Keratinocyte (primary cell): ENCODE results near the gene RNF6. TPM values are rescaled to one million over a fixed set of nuclear protein-coding genes. Genes with fewer than 3 reads are reported as not detected.

Experiments used
- DNase-seq: peaks from one replicate; pipeline ENCODE4 v3.0.0-alpha.2; 2011; ENCODE audit warnings: low read depth, missing footprints, low spot score
- FAIRE-seq: peaks from 2 replicates; lab custom pipeline; 2011; peaks lifted over from hg19 to GRCh38; lab: Jason Lieb, UNC
- H2AFZ ChIP-seq: 2 replicates; pipeline ENCODE4 v1.6.0; 2012; ENCODE audit warnings: low read length, control low read depth, inconsistent platforms; ENCODE audit not compliant: control insufficient read depth
- H3K27ac ChIP-seq: 2 replicates; pipeline ENCODE4 v1.5.1; 2011; ENCODE audit warnings: low read length; ENCODE audit not compliant: control insufficient read depth, insufficient read depth
- H3K27me3 ChIP-seq: 3 replicates; pipeline ENCODE4 v1.6.0; 2011; ENCODE audit warnings: low read length; ENCODE audit not compliant: control insufficient read depth, insufficient read depth; ENCODE audit errors: extremely low read depth
- H3K36me3 ChIP-seq, 2 experiments: 2 replicates in 1 of 2; 3 replicates in 1 of 2; pipeline ENCODE4 v1.5.1; 2011; ENCODE audit warnings: low read length in 2 of 2, mild to moderate bottlenecking in 1 of 2; ENCODE audit not compliant: control insufficient read depth in 2 of 2, insufficient read depth in 2 of 2; ENCODE audit errors: extremely low read depth in 1 of 2
- H3K4me1 ChIP-seq: 3 replicates; pipeline ENCODE4 v1.5.1; 2011; ENCODE audit warnings: low read length; ENCODE audit not compliant: control insufficient read depth, insufficient read depth; ENCODE audit errors: extremely low read depth
- H3K4me2 ChIP-seq: 3 replicates; pipeline ENCODE4 v1.6.0; 2011; ENCODE audit warnings: low read depth, low read length; ENCODE audit not compliant: control insufficient read depth, insufficient read depth; ENCODE audit errors: extremely low read depth
- H3K4me3 ChIP-seq, 3 experiments: fragments of 200-600 bp in 1 of 3; sonication (generic) in 1 of 3; 2 replicates in 2 of 3; 3 replicates in 1 of 3; pipeline ENCODE4 v1.5.1; 2011 to 2016; ENCODE audit warnings: low read length in 3 of 3, mild to moderate bottlenecking in 3 of 3, control low read depth in 2 of 3, inconsistent platforms in 1 of 3, low read depth in 1 of 3, mixed read lengths in 1 of 3, mixed run types in 1 of 3, moderate library complexity in 1 of 3; ENCODE audit not compliant: control insufficient read depth in 2 of 3, insufficient read depth in 2 of 3; ENCODE audit errors: extremely low read depth in 1 of 3
- H3K79me2 ChIP-seq: 2 replicates; pipeline ENCODE4 v1.6.0; 2012; ENCODE audit warnings: low read length; ENCODE audit not compliant: control insufficient read depth, insufficient read depth
- H3K9ac ChIP-seq: 3 replicates; pipeline ENCODE4 v1.6.0; 2011; ENCODE audit warnings: low read length; ENCODE audit not compliant: control insufficient read depth, insufficient read depth; ENCODE audit errors: extremely low read depth
- H3K9me1 ChIP-seq: 3 replicates; pipeline ENCODE4 v1.6.0; 2011; ENCODE audit warnings: low read length; ENCODE audit not compliant: control insufficient read depth, insufficient read depth; ENCODE audit errors: extremely low read depth
- H3K9me3 ChIP-seq: 2 replicates; pipeline ENCODE4 v1.5.1; 2012; ENCODE audit warnings: low read depth, low read length; ENCODE audit not compliant: control insufficient read depth
- H4K20me1 ChIP-seq: 3 replicates; pipeline ENCODE4 v1.6.0; 2011; ENCODE audit warnings: low read length; ENCODE audit not compliant: control insufficient read depth, insufficient read depth; ENCODE audit errors: extremely low read depth
- EZH2 ChIP-seq: IDR thresholded peaks from one replicate; pipeline ENCODE4 v1.6.1; 2012; ENCODE audit warnings: inconsistent platforms, mild to moderate bottlenecking, low read length, moderate library complexity
- dilution Hi-C: fragments of 300-500 bp; cut with MboI; formaldehyde crosslinking; loops from one replicate; pipeline ENCODE4 v1.7.0; 2020; ENCODE audit warnings: low sequenced_read_pairs; ENCODE audit not compliant: extremely low pct_ligation_motif_present
- polyA plus RNA-seq, 5 experiments: library from polyadenylated mRNA; depleted of rRNA in 3 of 5; stranded (reverse) in 3 of 5; stranded (forward) in 1 of 5; unstranded in 1 of 5; fragments of >200 nt; gene quantifications; 1 replicate in 1 of 5; 2 replicates in 3 of 5; 3 replicates in 1 of 5; pipeline versions ENCODE4 v1.2.1 to v1.2.3, GENCODE V29; 2011 to 2012; ENCODE audit warnings: missing spikeins in 2 of 5, low read depth in 1 of 5, low replicate concordance in 1 of 5
- TF ChIP-seq, protein P1 (sequence below), 3 experiments: IDR thresholded peaks in 1 of 3; conservative IDR thresholded peaks in 1 of 3; optimal IDR thresholded peaks in 1 of 3; 2 replicates in 2 of 3; 3 replicates in 1 of 3; pipeline versions ENCODE3 to v1.5.1; 2011; ENCODE audit warnings: low read length in 3 of 3, mild to moderate bottlenecking in 3 of 3, moderate library complexity in 2 of 3, control low read depth in 1 of 3, inconsistent platforms in 1 of 3; ENCODE audit not compliant: insufficient read depth in 2 of 3; ENCODE audit errors: extremely low read depth in 1 of 3

Gene RNF6
- polyA plus RNA-seq, 1 donor (not counting 4 experiments of a cell fraction or from before 2014, with no cell fraction given), result 48.7 TPM

DNA sequence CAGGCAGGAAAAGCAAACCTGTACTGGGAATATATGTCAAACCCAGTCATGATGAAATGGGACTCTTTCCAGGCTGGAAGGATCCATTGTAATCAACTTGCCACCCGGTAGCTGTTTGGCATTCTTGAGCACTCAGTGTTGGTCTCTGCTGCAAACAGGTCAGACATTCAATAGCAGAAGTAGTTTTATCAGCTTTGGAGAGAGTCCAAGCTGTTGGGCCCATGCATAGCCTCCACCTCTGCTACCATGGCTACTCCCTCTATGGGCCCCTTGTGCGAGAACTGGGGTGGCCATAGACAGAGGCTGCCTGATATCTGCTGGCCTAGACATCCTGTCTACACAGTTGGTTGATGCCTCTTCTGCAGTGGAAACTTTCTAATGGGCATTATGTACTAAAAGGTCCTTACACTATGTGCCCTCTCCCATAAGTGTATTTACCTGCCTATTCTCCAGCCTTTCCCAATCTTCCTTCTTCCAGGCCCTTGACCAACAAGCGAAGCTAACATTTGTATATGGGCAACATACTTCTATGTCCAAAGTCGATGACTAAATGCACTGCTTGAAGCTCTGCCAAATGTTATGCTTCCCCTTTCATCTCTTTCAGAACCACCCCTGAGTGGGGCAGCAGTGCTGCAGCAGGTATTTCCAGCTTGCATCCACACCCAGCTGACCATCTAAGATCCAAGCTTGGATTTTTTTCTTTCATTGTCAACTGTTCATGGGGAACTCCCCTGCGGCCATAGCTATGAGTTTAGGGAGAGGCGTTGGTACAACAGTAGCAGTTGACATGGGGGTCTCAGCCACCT lies 5.3 kb upstream of the RNF6 start:
- TF ChIP-seq, protein P1, sequence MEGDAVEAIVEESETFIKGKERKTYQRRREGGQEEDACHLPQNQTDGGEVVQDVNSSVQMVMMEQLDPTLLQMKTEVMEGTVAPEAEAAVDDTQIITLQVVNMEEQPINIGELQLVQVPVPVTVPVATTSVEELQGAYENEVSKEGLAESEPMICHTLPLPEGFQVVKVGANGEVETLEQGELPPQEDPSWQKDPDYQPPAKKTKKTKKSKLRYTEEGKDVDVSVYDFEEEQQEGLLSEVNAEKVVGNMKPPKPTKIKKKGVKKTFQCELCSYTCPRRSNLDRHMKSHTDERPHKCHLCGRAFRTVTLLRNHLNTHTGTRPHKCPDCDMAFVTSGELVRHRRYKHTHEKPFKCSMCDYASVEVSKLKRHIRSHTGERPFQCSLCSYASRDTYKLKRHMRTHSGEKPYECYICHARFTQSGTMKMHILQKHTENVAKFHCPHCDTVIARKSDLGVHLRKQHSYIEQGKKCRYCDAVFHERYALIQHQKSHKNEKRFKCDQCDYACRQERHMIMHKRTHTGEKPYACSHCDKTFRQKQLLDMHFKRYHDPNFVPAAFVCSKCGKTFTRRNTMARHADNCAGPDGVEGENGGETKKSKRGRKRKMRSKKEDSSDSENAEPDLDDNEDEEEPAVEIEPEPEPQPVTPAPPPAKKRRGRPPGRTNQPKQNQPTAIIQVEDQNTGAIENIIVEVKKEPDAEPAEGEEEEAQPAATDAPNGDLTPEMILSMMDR (optimal IDR thresholded peaks at IDR 0.05 in 1 of 3, IDR thresholded peaks at IDR 0.05 in 1 of 3, conservative IDR thresholded peaks at IDR 0.05 in 1 of 3; ENCODE audit: extremely low read depth in 1 of 3, insufficient read depth in 2 of 3, low read length in 3 of 3), result no peak
- TF ChIP-seq EZH2, result no peak
- no peaks in the 10 kb centered on the region for H4K20me1 ChIP-seq
- H3K9ac ChIP-seq, result no peak overlapping the region
- no peak for DNase-seq
- H3K9me3 ChIP-seq, result no peaks in the 10 kb centered on the region
- H3K4me3 ChIP-seq, result no peak overlapping the region
- H2AFZ ChIP-seq, result no peak overlapping the region
- H3K79me2 ChIP-seq, result no peaks in the 10 kb centered on the region
- H3K27me3 ChIP-seq, result no peaks in the 10 kb centered on the region
- dilution Hi-C loops, result no loop called here
- FAIRE-seq, result no peak
- H3K4me2 ChIP-seq, result no peak overlapping the region
- H3K27ac ChIP-seq, result no peak overlapping the region
- H3K4me1 ChIP-seq, result peaks cover 7% of the 10 kb centered on the region
- H3K36me3 ChIP-seq, result no peaks in the 10 kb centered on the region
- no peaks in the 10 kb centered on the region for H3K9me1 ChIP-seq

DNA sequence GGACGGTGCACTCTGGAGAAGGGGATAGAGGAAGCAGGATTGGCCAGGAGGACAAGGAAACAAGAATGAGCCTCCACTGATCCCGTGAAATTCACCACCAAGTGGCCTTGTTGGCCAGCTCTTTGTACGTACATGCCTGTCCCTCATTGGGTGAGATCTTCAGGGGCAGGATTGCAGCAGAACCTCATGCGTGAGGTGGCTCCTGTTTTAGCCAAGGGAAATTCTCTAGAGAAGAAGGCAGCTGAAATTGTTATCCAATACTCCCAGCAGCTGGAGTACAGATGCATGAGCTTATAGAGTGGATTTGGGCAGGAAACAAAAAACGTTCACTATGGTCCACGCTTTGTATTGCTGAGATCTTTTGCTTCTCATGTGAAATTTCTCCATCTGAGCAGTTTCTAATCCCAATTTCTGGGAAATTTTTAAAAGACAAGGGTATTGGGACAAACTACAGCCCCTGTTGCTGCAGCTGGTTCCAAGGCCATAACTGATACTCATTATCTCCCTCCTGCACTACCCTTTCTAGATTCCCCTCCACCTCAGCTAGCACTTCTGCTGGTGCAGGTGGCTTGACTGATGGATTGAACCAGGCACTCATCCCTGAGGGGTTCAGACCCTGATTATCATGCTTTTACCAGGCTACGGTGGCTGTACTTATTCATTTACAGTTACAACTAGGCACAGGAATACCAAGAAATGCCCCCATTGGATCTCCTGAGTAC lies 3.9 kb upstream of the RNF6 start:
- no peak for FAIRE-seq
- no peaks in the 10 kb centered on the region for H3K9me1 ChIP-seq
- peaks cover 4% of the 10 kb centered on the region for H3K79me2 ChIP-seq
- no peak overlapping the region for H2AFZ ChIP-seq
- H3K27ac ChIP-seq, result no peak overlapping the region
- no peak overlapping the region for H3K4me2 ChIP-seq
- no peak for TF ChIP-seq EZH2
- TF ChIP-seq, protein P1 (optimal IDR thresholded peaks at IDR 0.05 in 1 of 3, IDR thresholded peaks at IDR 0.05 in 1 of 3, conservative IDR thresholded peaks at IDR 0.05 in 1 of 3; ENCODE audit: extremely low read depth in 1 of 3, insufficient read depth in 2 of 3, low read length in 3 of 3), result no peak
- H3K36me3 ChIP-seq, result no peaks in the 10 kb centered on the region
- H3K9me3 ChIP-seq, result no peaks in the 10 kb centered on the region
- no peaks in the 10 kb centered on the region for H3K27me3 ChIP-seq
- no peak for DNase-seq
- H4K20me1 ChIP-seq, result no peaks in the 10 kb centered on the region
- peaks cover 7% of the 10 kb centered on the region for H3K4me1 ChIP-seq
- no peak overlapping the region for H3K4me3 ChIP-seq
- H3K9ac ChIP-seq, result no peak overlapping the region
- dilution Hi-C loops, result no loop called here
